Osteoblast (primary cell): ENCODE measurements around the gene TMTC1. TPM values are rescaled to one million over a fixed set of nuclear protein-coding genes. Genes with fewer than 3 reads are reported as not detected.

ENCODE experiments used
- DNase-seq: peaks from one replicate; pipeline ENCODE4 v3.0.0; 2011; ENCODE audit warnings: low spot score, mixed read lengths; ENCODE audit not compliant: insufficient read length; ENCODE audit errors: missing footprints
- H2AFZ ChIP-seq: 2 replicates; pipeline ENCODE4 v1.6.0; 2011; ENCODE audit warnings: mild to moderate bottlenecking, low read length
- H3K27ac ChIP-seq: 2 replicates; pipeline ENCODE4 v1.5.1; 2011; ENCODE audit warnings: mild to moderate bottlenecking, low read depth, low read length, moderate library complexity
- H3K27me3 ChIP-seq: 2 replicates; pipeline ENCODE4 v1.6.0; 2012; ENCODE audit warnings: mild to moderate bottlenecking, control low read depth, inconsistent platforms, low read length, moderate library complexity; ENCODE audit not compliant: insufficient read depth
- H3K36me3 ChIP-seq: 2 replicates; pipeline ENCODE4 v1.5.1; 2011; ENCODE audit warnings: mild to moderate bottlenecking, low read length, control low read depth, moderate library complexity; ENCODE audit not compliant: insufficient read depth
- H3K4me1 ChIP-seq: 2 replicates; pipeline ENCODE4 v1.5.1; 2011; ENCODE audit warnings: mild to moderate bottlenecking, low read length, control low read depth, moderate library complexity; ENCODE audit not compliant: insufficient read depth
- H3K4me2 ChIP-seq: 2 replicates; pipeline ENCODE4 v1.6.0; 2011; ENCODE audit warnings: mild to moderate bottlenecking, low read length; ENCODE audit not compliant: insufficient read depth
- H3K4me3 ChIP-seq: fragments of 200-600 bp; sonication (generic); 3 replicates; pipeline ENCODE4 v1.5.1; 2012; ENCODE audit warnings: mild to moderate bottlenecking, low read length, inconsistent platforms; ENCODE audit not compliant: insufficient read depth
- H3K79me2 ChIP-seq: 2 replicates; pipeline ENCODE4 v1.6.0; 2012; ENCODE audit warnings: mild to moderate bottlenecking, low read length, control low read depth, inconsistent platforms; ENCODE audit not compliant: insufficient read depth
- H3K9me3 ChIP-seq: 2 replicates; pipeline ENCODE4 v1.5.1; 2011; ENCODE audit warnings: low read depth, low read length, control low read depth
- H4K20me1 ChIP-seq: 2 replicates; pipeline ENCODE4 v1.6.0; 2012; ENCODE audit warnings: mild to moderate bottlenecking, low read length, control low read depth; ENCODE audit not compliant: insufficient read depth
- CTCF ChIP-seq: IDR thresholded peaks from 2 replicates; pipeline ENCODE4 v1.5.1; 2011; ENCODE audit warnings: mild to moderate bottlenecking, low read depth, low read length, moderate library complexity; ENCODE audit errors: extremely low read depth
- total RNA-seq: library from RNA; depleted of rRNA; stranded (reverse); fragments of >200 nt; gene quantifications from 2 replicates; pipeline ENCODE4 v1.2.3, GENCODE V29; 2012

Gene TMTC1
- total RNA-seq, 1 donor, result 50.3 TPM

GRCh38 chr12:29722164-29722563, 61.6 kb downstream of the TMTC1 start:
- no peaks in the 10 kb centered on the region for H3K79me2 ChIP-seq
- TF ChIP-seq CTCF, result no peak
- H3K27me3 ChIP-seq, result no peaks in the 10 kb centered on the region
- DNase-seq, result no peak
- no peak overlapping the region for H3K4me2 ChIP-seq
- peaks cover 13% of the 10 kb centered on the region for H3K4me1 ChIP-seq
- no peaks in the 10 kb centered on the region for H4K20me1 ChIP-seq
- H3K36me3 ChIP-seq, result no peaks in the 10 kb centered on the region
- H2AFZ ChIP-seq, result no peak overlapping the region
- no peaks in the 10 kb centered on the region for H3K9me3 ChIP-seq
- H3K4me3 ChIP-seq, result no peak overlapping the region
- no peak overlapping the region for H3K27ac ChIP-seq

DNA sequence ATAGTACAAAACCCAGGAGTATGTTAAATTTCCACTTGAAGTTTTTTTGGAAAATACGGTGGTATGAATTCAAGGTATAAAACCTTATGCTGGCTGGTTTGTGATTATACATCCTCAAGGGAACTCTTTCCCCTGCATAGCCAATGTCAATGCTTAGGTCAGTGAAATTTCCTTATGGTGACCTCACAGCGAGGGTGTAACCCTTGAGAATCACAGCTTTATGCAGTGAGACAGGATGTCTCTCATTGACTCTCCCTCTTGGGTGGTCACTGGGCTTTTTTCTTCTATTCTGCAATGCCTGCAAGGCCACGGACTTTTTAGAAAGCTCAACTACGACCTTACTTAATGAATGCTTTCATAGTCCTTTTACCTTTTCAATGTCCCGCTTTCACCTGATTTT, 64.4 kb downstream of the TMTC1 start:
- Histone ChIP-seq H3K27ac (no peak overlapping the region), H3K27me3 (no peaks in the 10 kb centered on the region), H3K4me1 (no peaks in the 10 kb centered on the region), H3K79me2 (no peaks in the 10 kb centered on the region), H3K9me3 (no peaks in the 10 kb centered on the region), H4K20me1 (no peaks in the 10 kb centered on the region), H3K4me2 (no peak overlapping the region), H3K36me3 (no peaks in the 10 kb centered on the region), H2AFZ (no peak overlapping the region), H3K4me3 (no peak overlapping the region)
- TF ChIP-seq CTCF, result no peak
- no peak for DNase-seq

DNA sequence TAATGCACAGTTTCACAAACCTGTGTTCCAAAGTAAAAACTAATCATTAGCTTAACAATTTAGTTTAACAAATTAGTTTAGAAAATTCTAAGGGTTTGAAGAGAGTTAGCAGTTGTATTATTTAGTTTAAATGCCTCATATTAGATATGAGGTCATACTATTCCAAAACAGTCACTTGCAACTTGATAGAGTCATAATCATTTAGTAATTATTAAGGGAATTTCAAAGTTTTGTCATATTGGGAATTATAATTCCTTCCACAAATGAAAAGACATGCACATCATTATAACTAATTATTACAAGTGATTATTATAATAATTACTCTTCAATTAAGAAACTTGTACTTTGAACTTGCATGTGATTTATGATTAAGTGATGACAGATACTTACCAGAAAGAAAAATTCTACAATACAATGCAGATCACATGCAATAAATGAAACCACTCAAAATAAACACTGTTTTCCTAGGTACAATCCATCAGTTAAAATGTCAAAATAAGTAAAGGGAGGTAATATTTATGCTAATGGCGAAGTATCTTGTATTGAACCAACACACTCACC, 66.1 kb downstream of the TMTC1 start:
- no peaks in the 10 kb centered on the region for H3K79me2 ChIP-seq
- peaks cover 6% of the 10 kb centered on the region for H3K4me1 ChIP-seq
- H2AFZ ChIP-seq, result no peak overlapping the region
- no peak overlapping the region for H3K4me2 ChIP-seq
- H3K36me3 ChIP-seq, result no peaks in the 10 kb centered on the region
- TF ChIP-seq CTCF, result no peak
- no peak for DNase-seq
- H3K27ac ChIP-seq, result no peak overlapping the region
- H4K20me1 ChIP-seq, result no peaks in the 10 kb centered on the region
- H3K27me3 ChIP-seq, result no peaks in the 10 kb centered on the region
- H3K9me3 ChIP-seq, result no peaks in the 10 kb centered on the region
- H3K4me3 ChIP-seq, result no peak overlapping the region

DNA sequence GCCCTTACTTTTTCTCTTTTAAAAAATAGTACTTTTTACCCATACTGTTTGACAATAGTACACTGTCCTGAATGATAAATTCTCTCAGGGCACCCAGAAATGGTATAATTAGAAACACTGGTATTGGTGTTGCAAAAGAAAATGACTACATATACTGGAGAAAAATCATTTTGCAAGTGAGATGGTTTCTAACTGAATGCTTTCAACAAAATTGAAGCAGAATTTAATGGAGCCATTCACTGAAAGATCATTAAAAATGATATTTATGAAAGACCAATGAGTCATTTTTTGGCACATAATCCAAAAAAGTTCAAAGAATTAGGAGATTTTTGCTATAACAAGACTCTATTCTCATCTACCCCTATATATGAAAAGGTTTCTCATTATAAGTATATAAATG, 68.8 kb downstream of the TMTC1 start:
- Histone ChIP-seq H3K79me2 (no peaks in the 10 kb centered on the region), H3K27me3 (no peaks in the 10 kb centered on the region), H4K20me1 (no peaks in the 10 kb centered on the region), H3K4me2 (no peak overlapping the region), H3K9me3 (no peaks in the 10 kb centered on the region), H3K4me3 (no peak overlapping the region), H3K4me1 (peaks cover 6% of the 10 kb centered on the region), H3K36me3 (no peaks in the 10 kb centered on the region), H3K27ac (no peak overlapping the region), H2AFZ (no peak overlapping the region)
- DNase-seq, result no peak
- no peak for TF ChIP-seq CTCF
